NCI-H2196 (cell line): ENCODE data around the gene CSKMT.
"Not testable (repeated sequence)": the region's sequence is repeated elsewhere in the genome, so short reads cannot be mapped to it uniquely, and the experiment has no call there.

Experiments used
- DNase-seq: peaks from one replicate; lab custom pipeline; 2025; ENCODE audit not compliant: unreplicated experiment; lab: John Stamatoyannopoulos, UW

The CSKMT gene

GRCh38 chr11:62687508-62688396 is 22.6 kb downstream of the CSKMT start:
- DNase-seq = no peak

GRCh38 chr11:62688491-62688890 is 23.4 kb downstream of the CSKMT start:
- DNase-seq = no peak

- no peak for DNase-seq
Observed at GRCh38 chr11:62689421-62690183, 24.5 kb downstream of the CSKMT start, which contains the start of gene LRRN4CL. Gene LRRN4CL (minus strand): TSS chr11:62689530. CDS start chr11:62688508, 1,022 bp downstream.

- DNase-seq = not testable (repeated sequence)
Observed at GRCh38 chr11:62693624-62694023, 28.5 kb downstream of the CSKMT start.

- peak; percentile 63 for DNase-seq
Observed at GRCh38 chr11:62694455-62695167, 29.5 kb downstream of the CSKMT start.

- DNase-seq = no peak
Observed at GRCh38 chr11:62702246-62702645, 37.1 kb downstream of the CSKMT start.

- not testable (repeated sequence) for DNase-seq
Observed at GRCh38 chr11:62703921-62704320, 38.8 kb downstream of the CSKMT start.

- DNase-seq = peak; percentile 45
Observed at GRCh38 chr11:62705413-62705812, 40.3 kb downstream of the CSKMT start.

GRCh38 chr11:62705880-62706849 is 41.1 kb downstream of the CSKMT start:
- peak; percentile 96 for DNase-seq

GRCh38 chr11:62706850-62707247 is 41.7 kb downstream of the CSKMT start:
- no peak for DNase-seq

- DNase-seq = peak; percentile 19
Observed at GRCh38 chr11:62707277-62707861, 42.3 kb downstream of the CSKMT start, which contains the start of the genes BSCL2 and GNG3. Gene BSCL2 (minus strand): TSS chr11:62707424. CDS start chr11:62707195, 229 bp downstream. Gene GNG3 (plus strand): TSS chr11:62707676. CDS start chr11:62708296, 620 bp downstream.

- no peak for DNase-seq
Observed at GRCh38 chr11:62708392-62708791, 43.3 kb downstream of the CSKMT start.

- DNase-seq = no peak
Observed at GRCh38 chr11:62708793-62709192, 43.7 kb downstream of the CSKMT start.

GRCh38 chr11:62709247-62710000 is 44.3 kb downstream of the CSKMT start:
- DNase-seq = peak; percentile 99

GRCh38 chr11:62710001-62710345 is 44.9 kb downstream of the CSKMT start:
- DNase-seq = peak; percentile 57

- DNase-seq = no peak
Observed at GRCh38 chr11:62712276-62712812, 47.2 kb downstream of the CSKMT start.

GRCh38 chr11:62712861-62713260 is 47.7 kb downstream of the CSKMT start:
- DNase-seq = no peak

- DNase-seq = no peak
Observed at GRCh38 chr11:62713343-62713742, 48.2 kb downstream of the CSKMT start.
